Testis (tissue), 2 donors: ENCODE measurements around the gene FNDC3A.

Source experiments
- POLR2A ChIP-seq: fragments of 450-650 bp; IDR thresholded peaks from one replicate; pipeline ENCODE4 v1.6.1; 2017; ENCODE audit warnings: antibody characterized with exemption, mild to moderate bottlenecking, moderate library complexity
- TF ChIP-seq, protein P1 (sequence below), 3 experiments: fragments of 450-650 bp in 2 of 3; fragments of 200-600 bp in 1 of 3; sonication (generic) in 1 of 3; IDR thresholded peaks; one replicate each; pipeline ENCODE4 v1.5.1; 2016 to 2019; ENCODE audit warnings: antibody characterized with exemption in 3 of 3, mild to moderate bottlenecking in 2 of 3, moderate library complexity in 1 of 3

DNA sequence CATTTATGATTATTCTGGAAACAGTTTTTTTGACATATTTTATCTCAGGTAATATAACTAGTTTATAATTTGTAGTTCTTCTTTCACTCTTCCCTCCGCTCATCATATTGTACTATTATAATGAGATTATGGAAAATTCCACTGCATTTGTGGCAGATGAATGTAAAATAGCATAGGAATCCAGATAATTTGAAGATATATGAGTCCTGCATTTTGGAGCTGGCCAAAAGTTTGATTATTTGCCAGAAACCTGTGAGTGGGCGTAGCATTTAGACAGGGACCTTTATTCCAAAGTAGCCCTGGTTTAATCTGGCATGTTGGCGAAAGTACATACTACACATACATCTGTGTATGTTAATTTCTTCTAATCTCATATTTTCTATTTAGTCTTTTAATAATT, 65.2 kb downstream of the FNDC3A start:
- no peak for TF ChIP-seq POLR2A
- TF ChIP-seq, protein P1, sequence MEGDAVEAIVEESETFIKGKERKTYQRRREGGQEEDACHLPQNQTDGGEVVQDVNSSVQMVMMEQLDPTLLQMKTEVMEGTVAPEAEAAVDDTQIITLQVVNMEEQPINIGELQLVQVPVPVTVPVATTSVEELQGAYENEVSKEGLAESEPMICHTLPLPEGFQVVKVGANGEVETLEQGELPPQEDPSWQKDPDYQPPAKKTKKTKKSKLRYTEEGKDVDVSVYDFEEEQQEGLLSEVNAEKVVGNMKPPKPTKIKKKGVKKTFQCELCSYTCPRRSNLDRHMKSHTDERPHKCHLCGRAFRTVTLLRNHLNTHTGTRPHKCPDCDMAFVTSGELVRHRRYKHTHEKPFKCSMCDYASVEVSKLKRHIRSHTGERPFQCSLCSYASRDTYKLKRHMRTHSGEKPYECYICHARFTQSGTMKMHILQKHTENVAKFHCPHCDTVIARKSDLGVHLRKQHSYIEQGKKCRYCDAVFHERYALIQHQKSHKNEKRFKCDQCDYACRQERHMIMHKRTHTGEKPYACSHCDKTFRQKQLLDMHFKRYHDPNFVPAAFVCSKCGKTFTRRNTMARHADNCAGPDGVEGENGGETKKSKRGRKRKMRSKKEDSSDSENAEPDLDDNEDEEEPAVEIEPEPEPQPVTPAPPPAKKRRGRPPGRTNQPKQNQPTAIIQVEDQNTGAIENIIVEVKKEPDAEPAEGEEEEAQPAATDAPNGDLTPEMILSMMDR (IDR thresholded peaks at IDR 0.05), result no peak
